NT2/D1 (cell line): ENCODE results near the gene SDK2.

Experiments used
- DNase-seq: peaks from one replicate; pipeline ENCODE4 v3.0.0-alpha.2; 2011; ENCODE audit warnings: low read depth, low spot score
- H3K27me3 ChIP-seq: 2 replicates; pipeline ENCODE4 v1.6.0; 2011; ENCODE audit warnings: mild to moderate bottlenecking; ENCODE audit not compliant: insufficient read length, insufficient read depth
- H3K36me3 ChIP-seq: 2 replicates; pipeline ENCODE4 v1.6.1; 2011; ENCODE audit warnings: mild to moderate bottlenecking, low read length, mixed read lengths; ENCODE audit not compliant: insufficient read depth, insufficient read length
- H3K4me1 ChIP-seq: 2 replicates; pipeline ENCODE4 v1.5.1; 2011; ENCODE audit not compliant: insufficient read depth, insufficient read length
- H3K4me3 ChIP-seq: 2 replicates; pipeline ENCODE4 v1.5.1; 2011; ENCODE audit warnings: low read depth; ENCODE audit not compliant: insufficient read length
- H3K9ac ChIP-seq: 2 replicates; pipeline ENCODE4 v1.6.0; 2011; ENCODE audit warnings: low read depth; ENCODE audit not compliant: insufficient read length
- H3K9me3 ChIP-seq: 2 replicates; pipeline ENCODE4 v1.5.1; 2011; ENCODE audit warnings: mild to moderate bottlenecking, low read length; ENCODE audit not compliant: insufficient read depth
- SUZ12 ChIP-seq: IDR thresholded peaks from 2 replicates; pipeline ENCODE4 v1.6.1; 2011; ENCODE audit not compliant: insufficient read length, insufficient read depth; ENCODE audit errors: extremely low read depth
- YY1 ChIP-seq: IDR thresholded peaks from 2 replicates; pipeline ENCODE4 v1.6.1; 2011; ENCODE audit not compliant: insufficient read length, insufficient read depth
- ZNF274 ChIP-seq: IDR thresholded peaks from 2 replicates; pipeline ENCODE4 v1.6.1; 2011; ENCODE audit warnings: mild to moderate bottlenecking, low read depth, low read length

Gene SDK2

DNA sequence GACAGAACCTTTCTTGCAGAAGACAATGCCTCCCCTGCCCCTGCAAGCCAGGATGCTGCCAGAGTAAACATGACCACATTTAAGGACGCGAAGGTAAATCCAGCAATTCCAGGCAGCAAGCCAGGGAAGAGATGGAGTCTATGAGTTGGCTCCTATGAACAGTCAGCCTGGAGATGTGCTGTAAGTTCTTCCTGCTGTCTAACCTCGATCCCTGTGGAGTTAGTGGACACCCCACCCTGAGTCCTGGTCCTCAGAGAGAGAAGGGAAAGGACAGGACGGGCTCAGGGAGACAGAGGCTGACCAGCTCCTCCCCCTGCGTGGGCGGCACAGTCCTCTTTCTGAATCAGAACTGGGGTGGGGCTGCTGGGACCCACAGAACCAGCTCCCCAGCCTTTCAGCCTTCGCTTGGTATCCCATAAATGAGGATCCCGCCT lies 357.4 kb downstream of the SDK2 start:
- Histone ChIP-seq H3K27me3 (no peaks in the 10 kb centered on the region), H3K9ac (no peak overlapping the region), H3K4me3 (no peak overlapping the region), H3K36me3 (peaks cover 40% of the 10 kb centered on the region), H3K4me1 (peaks cover 30% of the 10 kb centered on the region), H3K9me3 (no peaks in the 10 kb centered on the region)
- no peak for DNase-seq
- TF ChIP-seq SUZ12: no peak
- no peak for TF ChIP-seq ZNF274
- TF ChIP-seq YY1: no peak

DNA sequence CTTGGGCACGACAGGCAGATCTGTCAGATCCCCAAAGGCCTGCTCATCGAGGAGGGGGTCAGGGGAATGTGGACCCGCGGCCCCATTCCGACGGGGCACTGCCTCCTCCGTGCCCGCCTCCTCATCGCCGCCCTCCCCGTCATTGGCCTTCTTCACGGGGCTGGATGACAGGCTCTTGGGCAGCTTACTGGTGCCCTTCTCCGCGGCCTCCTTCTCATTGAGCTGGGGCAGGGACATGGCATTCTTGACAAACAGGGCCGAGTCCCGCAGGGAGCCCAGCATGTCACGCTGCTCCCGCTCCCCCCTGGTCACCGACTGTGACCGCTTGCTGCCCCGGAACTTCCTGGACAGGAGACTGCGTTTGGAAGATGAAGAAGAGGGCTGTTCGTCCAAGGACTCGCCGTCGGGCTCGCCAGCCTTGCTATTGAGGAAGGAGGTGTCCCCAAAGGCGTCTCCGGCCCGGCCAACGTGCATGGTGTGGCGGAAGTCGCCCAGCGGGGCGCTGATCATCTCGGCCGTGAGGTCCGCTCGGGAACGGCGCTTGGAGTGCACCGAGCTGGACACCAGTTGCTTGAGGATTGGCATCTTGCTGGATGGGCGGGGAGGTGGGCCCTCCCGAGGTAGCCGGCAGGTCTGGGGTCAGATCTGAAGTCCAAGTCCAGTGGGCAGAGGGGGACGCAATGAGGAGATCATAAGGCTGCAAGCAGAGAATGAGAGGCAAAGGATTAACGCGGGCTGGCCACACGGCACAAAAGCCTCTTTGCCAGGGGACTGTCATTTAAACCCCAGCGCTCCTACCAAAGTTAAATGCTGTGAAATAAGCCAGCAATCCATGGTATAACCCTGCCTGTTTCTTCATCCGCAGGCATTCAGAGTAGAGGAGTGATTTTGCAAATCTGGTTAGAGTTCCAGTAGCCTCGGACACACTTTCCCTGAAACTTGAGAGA lies 358.1 kb downstream of the SDK2 start:
- H3K4me3 ChIP-seq: no peak overlapping the region
- DNase-seq: no peak
- H3K4me1 ChIP-seq: peaks cover 23% of the 10 kb centered on the region
- no peaks in the 10 kb centered on the region for H3K27me3 ChIP-seq
- peak overlapping the region; percentile 6 for H3K9ac ChIP-seq
- no peaks in the 10 kb centered on the region for H3K9me3 ChIP-seq
- TF ChIP-seq SUZ12 (no peak), ZNF274 (no peak), YY1 (no peak)
- peaks cover 42% of the 10 kb centered on the region for H3K36me3 ChIP-seq

DNA sequence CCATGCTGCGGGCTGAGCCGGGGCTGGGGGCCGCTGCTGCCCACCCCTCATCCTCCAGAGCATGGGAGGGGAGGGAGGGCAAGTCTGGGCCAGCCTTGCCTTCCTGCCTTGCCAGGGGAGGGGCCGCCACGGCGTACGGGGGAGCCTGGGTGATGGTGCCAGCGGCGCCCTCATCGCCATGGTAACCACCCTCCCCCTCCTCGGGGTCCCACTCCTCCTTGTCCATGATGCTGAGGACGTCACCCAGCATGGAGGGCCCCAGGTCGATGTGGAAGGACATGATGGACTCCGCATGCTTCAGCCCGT lies 358.7 kb downstream of the SDK2 start:
- no peak overlapping the region for H3K4me3 ChIP-seq
- no peaks in the 10 kb centered on the region for H3K9me3 ChIP-seq
- H3K9ac ChIP-seq: no peak overlapping the region
- H3K27me3 ChIP-seq: no peaks in the 10 kb centered on the region
- peaks cover 42% of the 10 kb centered on the region for H3K36me3 ChIP-seq
- TF ChIP-seq SUZ12: no peak
- no peak for TF ChIP-seq ZNF274
- TF ChIP-seq YY1: no peak
- DNase-seq: no peak
- peaks cover 20% of the 10 kb centered on the region for H3K4me1 ChIP-seq

DNA sequence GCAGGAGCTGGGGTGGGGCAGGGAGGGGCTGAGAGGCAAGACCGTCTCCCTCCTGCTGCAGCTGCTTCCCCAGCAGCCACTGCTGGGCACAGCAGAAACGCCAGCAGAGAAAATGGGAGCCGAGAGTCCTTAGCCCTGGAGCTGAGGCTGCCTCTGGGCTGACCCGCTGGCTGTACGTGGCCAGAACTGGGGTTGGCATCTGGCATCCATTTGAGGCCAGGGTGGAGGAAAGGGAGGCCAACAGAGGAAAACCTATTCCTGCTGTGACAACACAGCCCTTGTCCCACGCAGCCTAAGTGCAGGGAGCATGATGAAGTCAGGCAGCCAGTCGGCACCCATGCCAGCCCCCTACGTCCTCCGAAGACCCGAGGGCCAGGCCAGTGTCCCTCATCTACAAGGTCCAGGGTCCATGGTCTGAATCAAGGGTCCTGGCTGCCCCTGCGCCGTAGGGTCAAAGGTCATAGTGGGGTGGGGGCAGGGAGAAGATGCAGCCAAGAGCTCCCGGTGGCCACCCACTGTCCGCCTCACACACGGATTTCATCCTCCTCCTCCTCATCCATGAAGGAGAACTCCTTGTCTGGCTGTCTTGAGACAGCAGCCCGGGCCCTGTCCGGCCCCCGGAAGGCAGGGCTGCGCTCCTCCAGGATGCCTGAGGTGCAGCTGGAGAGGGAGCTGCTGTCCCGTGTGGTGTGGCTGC lies 359.2 kb downstream of the SDK2 start:
- Histone ChIP-seq H3K36me3 (peaks cover 42% of the 10 kb centered on the region), H3K27me3 (no peaks in the 10 kb centered on the region), H3K4me1 (peaks cover 15% of the 10 kb centered on the region), H3K9me3 (no peaks in the 10 kb centered on the region), H3K9ac (peak overlapping the region; percentile 46), H3K4me3 (no peak overlapping the region)
- TF ChIP-seq YY1 (no peak), SUZ12 (no peak), ZNF274 (no peak)
- DNase-seq: no peak
